NOMO-1 (cell line): ENCODE results near the gene TPST2.
A peak's percentile ranks its signal among the peaks of the same experiment; 100 is the strongest.

Experiments used
- DNase-seq, 2 experiments: peaks; one replicate each; lab custom pipeline; 2025; ENCODE audit not compliant: unreplicated experiment in 2 of 2; lab: John Stamatoyannopoulos, UW

Gene TPST2

GRCh38 chr22:26581633-26582168, 8.2 kb downstream of the TPST2 start:
- no peak for DNase-seq

DNA sequence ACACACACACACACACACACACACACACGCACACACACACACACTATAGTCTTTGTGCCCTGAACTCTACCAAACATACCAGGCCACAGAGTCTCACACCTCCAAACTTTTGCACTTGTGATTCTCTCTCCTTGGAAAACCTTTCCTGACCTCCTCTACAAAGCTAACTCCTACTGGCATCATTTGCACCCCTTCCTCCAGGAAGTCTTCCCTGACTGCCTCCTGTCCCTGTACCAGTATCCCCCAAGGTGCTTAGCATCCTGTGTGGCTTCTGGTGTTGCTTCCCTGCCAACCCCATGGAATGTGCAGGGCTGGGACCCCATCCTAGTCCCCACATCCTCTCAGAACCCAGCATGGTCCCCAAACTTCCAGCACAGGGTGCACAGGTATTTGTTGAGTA, 8.9 kb downstream of the TPST2 start:
- DNase-seq = no peak

DNA sequence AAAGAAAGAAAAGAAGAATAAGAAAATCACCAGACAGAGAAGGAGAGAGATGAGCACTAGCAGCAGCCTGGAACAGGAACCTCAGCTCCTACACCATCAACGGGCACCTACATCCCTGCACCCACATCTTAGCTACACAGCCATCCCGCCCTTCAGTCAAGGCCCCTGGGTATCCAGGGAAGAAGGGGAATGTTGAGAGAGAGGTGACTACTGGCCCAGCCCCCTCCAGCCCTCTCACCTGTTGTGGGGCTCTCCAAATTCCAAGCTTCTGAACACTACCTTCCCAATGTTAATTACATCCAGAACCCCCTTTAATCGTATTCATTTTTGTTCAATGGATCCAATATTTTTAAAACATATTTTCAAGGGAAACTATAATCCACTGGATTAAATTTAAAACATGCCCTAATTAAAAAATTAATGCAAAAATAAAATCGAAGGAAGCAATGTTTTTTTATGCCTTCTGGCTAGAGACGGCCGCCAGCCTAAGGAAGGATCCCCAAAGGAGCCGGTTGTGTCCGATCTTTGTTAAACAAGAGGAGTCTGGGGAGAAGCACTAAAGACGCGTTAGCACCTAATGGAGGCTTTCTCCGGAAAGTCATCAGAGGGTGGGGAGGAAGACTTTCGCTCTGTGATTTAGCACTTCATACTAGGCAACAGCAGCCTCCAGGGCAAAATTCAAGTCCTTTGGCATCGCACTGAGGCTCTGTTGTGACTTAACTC, 9.5 kb downstream of the TPST2 start:
- DNase-seq = no peak

DNA sequence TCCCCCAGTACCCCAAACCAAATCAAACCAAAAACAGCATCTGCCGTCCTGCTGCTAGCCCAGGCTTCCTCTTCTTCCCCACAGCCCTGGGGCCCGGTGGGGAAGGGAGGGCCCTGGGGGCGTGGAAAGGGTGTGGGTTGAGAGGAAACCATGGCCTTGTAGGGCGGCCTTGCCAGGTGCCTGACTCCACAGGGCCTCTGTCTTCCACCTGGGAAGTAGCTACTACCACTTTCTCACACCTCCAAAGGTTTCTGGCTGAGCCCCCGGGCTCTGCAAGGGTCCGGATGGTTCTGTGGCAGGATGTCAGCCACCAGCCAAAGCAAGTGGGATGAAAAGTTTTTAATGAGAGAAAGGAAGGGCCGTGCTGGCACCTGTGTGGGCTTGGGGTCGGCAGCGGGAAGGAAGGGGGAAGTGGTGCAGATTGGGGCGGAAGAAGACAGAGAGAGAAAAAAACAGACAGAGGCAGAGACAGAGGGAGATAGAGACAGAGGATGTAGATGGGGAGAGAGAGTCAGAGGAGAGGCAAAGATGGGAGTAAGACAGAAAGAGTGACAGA, 10.5 kb downstream of the TPST2 start:
- peak; percentile 70 to 75 for DNase-seq

DNA sequence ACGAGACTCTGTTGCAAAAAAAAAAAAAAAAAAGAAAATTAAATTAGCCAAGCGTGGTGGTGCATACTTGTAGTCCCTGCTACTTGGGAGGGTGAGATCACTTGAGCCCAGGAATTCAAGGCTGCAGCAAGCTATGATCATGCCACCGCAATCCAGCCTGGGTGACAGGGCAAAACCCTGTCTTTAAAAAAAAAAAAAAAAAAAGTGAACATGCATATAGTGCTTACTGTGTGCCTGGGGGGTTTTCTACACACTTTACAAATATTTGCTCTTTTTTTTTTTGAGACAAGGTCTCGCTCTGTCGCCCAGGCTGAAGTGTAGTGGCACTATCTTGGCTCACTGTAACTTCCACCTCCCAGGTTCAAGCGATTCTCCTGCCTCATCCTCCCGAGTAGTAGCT, 12.9 kb downstream of the TPST2 start:
- no peak for DNase-seq

GRCh38 chr22:26576026-26576680, 13.8 kb downstream of the TPST2 start:
- no peak for DNase-seq

- no peak for DNase-seq
Observed at GRCh38 chr22:26574001-26574723, 15.8 kb downstream of the TPST2 start.

GRCh38 chr22:26573026-26573662, 16.8 kb downstream of the TPST2 start:
- peak; percentile 91 to 99 for DNase-seq

DNA sequence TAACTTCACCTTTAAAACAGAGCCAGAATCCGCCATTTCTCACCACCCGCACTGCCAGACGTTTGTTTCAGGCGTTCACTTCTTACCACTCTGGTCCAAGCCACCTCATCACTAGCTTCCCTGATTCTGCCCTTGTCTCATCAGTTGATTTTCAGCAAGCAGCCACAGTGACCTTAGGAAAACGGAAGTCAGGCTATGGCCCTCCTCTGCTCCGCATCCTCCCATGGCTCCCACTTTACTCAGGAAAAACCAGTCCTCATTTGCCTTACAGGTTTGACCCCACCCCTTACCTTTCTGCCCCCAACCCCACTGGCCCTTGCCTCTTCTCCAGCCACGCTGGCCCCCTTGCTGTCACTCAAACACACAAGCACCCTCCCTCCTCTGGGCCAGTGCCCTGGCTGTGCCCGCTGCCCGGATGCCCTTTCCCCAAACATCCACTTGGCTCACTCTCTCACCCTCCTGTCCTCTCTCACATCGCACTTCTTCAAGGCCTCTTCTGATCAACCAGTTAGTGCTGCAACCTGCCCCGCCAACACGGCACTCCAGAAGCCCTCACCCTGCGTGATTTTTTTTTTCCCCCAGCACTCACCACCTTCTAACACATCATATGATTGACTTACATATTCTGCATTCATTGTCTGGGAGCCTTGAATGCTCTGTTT, 18.9 kb downstream of the TPST2 start:
- no peak for DNase-seq

DNA sequence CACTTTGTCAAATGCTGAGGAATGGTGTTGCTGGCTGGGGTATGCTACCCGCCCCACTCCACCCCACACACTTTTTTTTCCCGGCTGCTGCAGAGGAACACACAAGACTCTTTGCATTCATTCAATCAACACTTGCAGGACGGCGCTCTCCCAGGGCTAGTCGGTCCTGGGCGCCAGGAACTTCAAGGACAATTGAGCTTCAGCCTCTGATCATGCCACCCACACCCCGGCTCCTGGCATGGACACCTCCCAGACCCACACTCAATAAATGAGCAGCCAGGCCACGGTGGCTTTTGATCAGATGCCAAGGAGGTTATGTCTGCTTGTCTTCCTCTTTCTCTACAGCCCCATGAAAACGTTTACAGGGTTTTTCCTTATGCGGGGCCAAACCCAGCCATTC, 19.8 kb downstream of the TPST2 start:
- DNase-seq = no peak

- DNase-seq = no peak
Observed at GRCh38 chr22:26568207-26568706, 21.7 kb downstream of the TPST2 start.

- no peak for DNase-seq
Observed at GRCh38 chr22:26567610-26568009, 22.3 kb downstream of the TPST2 start.

GRCh38 chr22:26566994-26567393, 22.9 kb downstream of the TPST2 start:
- no peak for DNase-seq

- DNase-seq = no peak
Observed at GRCh38 chr22:26565889-26566288, 24.0 kb downstream of the TPST2 start.

DNA sequence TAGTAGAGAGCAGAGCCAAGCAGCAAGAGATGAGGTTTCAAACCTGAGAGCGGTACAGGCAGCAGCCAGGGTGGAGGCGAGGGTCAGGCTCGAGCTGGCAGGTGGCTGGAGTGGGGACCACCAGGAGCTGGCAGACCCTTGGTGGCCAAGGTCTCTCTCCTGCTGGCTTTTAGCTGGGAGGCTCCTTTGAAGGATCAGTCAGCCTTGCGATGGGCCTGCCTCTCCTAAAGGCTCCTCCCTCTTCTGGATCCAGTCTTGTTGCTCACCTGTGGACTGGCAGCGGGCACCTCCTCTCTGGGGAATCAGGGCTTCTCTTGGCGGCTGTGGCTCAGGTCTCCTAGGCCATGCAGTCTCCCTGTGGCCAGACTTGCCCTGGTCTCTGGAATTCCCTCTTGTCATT, 24.8 kb downstream of the TPST2 start:
- no peak for DNase-seq

DNA sequence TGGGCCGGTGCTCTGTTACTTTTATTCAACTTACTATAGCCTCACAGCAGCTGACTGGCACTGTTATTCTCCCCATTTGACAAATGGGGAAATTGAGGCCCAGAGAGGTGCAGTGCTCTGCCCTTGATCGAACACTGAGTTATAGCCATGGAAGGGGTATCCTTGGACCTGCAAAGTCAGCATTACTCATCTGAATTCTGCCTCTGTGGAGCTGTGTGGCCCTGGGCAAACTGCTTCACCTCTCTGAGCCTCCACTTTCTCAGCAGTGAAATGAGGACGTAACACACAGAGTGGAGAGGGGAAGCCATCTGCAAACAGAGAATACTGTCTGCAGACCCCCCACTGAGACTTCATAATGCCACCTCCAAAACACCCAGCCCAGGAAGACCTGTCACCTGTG, 25.3 kb downstream of the TPST2 start:
- no peak for DNase-seq

- DNase-seq = no peak
Observed at GRCh38 chr22:26564181-26564580, 25.8 kb downstream of the TPST2 start.

GRCh38 chr22:26563022-26563421, 26.9 kb downstream of the TPST2 start:
- no peak for DNase-seq

GRCh38 chr22:26561756-26562417, 28.0 kb downstream of the TPST2 start:
- no peak for DNase-seq
